DOHH2 (cell line): Measurements from ENCODE around the gene EDN3.

Experiments
- EZH2phosphoT487 ChIP-seq: fragments of 200-600 bp; sonication (generic); IDR thresholded peaks from 2 replicates; pipeline ENCODE4 v1.6.1; 2017; ENCODE audit warnings: borderline replicate concordance, mild to moderate bottlenecking, antibody characterized with exemption, low read length, moderate library complexity, mixed read lengths
- TF ChIP-seq, protein P1 (sequence below): fragments of 200-600 bp; sonication (generic); IDR thresholded peaks from one replicate; pipeline ENCODE4 v1.5.1; 2014; ENCODE audit warnings: antibody characterized with exemption, mild to moderate bottlenecking, low read depth, low read length; ENCODE audit not compliant: poor library complexity, severe bottlenecking

DNA sequence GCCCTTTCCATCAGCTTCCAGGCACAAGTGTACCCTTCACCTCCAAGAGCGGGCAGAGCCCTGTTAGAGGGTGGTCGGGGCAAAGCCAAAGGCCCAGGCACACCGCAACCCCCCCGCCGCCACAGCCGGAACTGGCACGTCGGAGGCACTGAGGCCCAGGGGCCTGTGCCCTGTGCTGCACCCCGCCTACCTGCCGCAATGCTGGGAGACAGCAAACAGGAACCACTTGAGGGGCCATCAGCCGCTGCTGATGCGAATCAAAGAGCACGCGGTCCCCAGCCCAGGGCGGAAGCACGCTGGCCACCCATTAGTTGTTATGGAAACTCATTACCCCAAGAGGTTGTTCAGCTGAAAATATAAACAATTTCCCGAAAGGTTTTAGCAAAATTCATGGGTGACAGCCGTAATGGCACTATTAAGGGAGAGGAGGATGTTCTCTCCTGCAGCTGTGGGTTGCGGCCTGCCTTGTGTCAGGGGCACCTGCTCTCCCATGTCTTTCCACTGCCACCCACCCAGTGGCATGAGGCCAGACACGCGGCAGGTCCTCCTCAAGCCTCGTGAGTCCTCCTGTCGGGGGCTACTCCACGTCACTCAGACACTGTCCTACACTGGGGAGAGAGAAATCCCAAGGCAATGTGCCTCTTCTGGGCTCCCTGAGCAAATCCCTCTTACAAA lies 65.3 kb downstream of the EDN3 start:
- TF ChIP-seq, protein P1, sequence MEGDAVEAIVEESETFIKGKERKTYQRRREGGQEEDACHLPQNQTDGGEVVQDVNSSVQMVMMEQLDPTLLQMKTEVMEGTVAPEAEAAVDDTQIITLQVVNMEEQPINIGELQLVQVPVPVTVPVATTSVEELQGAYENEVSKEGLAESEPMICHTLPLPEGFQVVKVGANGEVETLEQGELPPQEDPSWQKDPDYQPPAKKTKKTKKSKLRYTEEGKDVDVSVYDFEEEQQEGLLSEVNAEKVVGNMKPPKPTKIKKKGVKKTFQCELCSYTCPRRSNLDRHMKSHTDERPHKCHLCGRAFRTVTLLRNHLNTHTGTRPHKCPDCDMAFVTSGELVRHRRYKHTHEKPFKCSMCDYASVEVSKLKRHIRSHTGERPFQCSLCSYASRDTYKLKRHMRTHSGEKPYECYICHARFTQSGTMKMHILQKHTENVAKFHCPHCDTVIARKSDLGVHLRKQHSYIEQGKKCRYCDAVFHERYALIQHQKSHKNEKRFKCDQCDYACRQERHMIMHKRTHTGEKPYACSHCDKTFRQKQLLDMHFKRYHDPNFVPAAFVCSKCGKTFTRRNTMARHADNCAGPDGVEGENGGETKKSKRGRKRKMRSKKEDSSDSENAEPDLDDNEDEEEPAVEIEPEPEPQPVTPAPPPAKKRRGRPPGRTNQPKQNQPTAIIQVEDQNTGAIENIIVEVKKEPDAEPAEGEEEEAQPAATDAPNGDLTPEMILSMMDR, result no peak
- TF ChIP-seq EZH2phosphoT487, result no peak
